Choroid plexus epithelial cell (primary cell): ENCODE measurements around the gene CLGN.

Source experiments
- DNase-seq: peaks from one replicate; pipeline ENCODE4 v3.0.0-alpha.2; 2010; ENCODE audit warnings: low read depth
- H3K4me3 ChIP-seq: 2 replicates; pipeline ENCODE4 v1.5.1; 2011; ENCODE audit warnings: low read depth, mild to moderate bottlenecking, control low read depth, low read length, moderate library complexity
- TF ChIP-seq, protein P1 (sequence below): conservative IDR thresholded peaks from 2 replicates; pipeline ENCODE4 v1.5.1; 2011; ENCODE audit warnings: low read depth, mild to moderate bottlenecking, control low read depth, inconsistent platforms, low read length, moderate library complexity

The CLGN gene

DNA sequence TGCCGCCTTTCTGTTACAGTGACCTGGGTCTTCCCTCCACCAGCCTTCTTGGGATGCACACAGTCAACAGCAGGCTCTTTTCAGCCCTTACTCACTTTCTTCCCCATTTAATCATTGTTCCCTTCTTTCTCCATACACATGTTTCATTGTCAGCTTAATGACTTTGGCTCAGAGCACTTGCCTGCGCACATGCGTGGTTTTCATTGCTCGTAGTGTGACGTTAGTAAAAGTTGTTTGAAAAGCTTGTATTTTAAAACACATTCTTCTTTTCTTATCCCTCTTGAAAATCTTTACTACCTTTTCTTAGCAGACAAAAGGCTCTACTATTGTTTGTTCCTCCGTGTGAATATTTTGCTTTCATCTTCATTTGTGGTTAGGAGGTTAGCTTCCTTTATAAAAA, 73.7 kb downstream of the CLGN start:
- no peak for DNase-seq
- H3K4me3 ChIP-seq: no peak overlapping the region
- TF ChIP-seq, protein P1, sequence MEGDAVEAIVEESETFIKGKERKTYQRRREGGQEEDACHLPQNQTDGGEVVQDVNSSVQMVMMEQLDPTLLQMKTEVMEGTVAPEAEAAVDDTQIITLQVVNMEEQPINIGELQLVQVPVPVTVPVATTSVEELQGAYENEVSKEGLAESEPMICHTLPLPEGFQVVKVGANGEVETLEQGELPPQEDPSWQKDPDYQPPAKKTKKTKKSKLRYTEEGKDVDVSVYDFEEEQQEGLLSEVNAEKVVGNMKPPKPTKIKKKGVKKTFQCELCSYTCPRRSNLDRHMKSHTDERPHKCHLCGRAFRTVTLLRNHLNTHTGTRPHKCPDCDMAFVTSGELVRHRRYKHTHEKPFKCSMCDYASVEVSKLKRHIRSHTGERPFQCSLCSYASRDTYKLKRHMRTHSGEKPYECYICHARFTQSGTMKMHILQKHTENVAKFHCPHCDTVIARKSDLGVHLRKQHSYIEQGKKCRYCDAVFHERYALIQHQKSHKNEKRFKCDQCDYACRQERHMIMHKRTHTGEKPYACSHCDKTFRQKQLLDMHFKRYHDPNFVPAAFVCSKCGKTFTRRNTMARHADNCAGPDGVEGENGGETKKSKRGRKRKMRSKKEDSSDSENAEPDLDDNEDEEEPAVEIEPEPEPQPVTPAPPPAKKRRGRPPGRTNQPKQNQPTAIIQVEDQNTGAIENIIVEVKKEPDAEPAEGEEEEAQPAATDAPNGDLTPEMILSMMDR: no peak

DNA sequence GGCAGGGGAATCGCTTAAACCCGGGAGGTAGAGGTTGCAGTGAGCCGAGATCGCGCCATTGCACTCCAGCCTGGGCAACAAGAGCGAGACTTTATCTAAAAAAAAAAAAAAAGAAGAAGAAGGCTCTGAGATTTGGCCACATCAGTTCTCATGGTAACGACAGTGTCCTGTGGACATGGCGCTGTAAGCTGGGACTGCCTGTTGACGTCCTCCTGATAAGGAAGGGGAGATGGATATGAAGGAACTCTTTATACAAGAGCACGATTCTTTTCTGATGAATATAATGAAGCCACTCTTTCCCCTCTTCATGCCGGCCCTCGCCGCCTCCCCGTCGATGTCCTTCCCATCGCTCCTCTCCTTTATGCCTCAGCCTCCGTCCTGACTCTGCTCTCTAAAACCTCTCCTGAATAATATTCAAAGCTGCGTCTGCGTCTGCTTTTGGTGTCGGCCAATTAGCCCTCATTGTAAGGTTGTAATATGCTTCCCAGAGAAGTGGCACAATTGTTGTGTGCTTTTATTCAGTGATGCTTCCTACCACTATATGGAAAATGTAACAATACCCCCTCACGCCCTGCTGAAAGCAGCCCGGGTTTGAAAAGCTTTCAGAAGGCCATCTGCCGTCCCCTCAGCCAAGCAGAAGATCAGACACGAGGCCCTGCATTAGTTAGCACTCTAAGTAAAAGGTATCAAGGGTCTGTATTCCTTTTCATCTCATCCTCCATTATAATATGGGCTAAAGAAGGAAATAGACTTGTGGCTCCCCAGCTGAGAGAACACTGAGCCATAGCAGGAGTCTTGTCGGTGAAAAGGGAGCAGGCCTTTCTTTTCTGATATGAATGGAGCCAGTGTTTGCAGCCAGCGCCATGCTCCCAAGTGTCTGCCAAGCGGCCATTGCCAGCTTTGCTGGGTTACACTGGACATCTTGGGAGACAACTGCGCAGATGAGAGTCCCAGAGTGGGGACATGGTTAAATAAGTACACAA, 76.1 kb downstream of the CLGN start:
- TF ChIP-seq, protein P1: no peak

DNA sequence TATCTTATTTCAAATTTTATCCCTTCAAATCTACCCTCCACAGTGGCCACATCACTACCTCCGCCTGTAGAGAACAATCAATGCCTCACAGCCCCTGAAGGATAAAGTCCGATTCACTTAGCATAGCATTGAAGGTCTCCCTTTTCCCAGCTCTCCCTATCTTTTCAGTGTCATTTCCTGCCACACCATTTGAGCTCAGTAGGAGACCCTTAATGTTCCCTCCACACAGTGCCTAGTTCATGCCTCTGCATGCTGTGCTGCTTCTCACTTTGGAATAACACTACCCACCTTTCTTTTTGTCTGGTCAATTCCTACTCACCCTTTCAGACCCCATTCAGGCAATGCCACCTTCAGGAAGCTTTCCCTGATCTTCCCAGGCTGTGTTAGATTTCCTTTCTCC, 77.6 kb downstream of the CLGN start:
- DNase-seq: no peak
- H3K4me3 ChIP-seq: no peak overlapping the region
- TF ChIP-seq, protein P1: no peak

More for the DNA sequence above, 76.1 kb downstream of the CLGN start:
- no peak overlapping the region for H3K4me3 ChIP-seq
- DNase-seq: no peak

DNA sequence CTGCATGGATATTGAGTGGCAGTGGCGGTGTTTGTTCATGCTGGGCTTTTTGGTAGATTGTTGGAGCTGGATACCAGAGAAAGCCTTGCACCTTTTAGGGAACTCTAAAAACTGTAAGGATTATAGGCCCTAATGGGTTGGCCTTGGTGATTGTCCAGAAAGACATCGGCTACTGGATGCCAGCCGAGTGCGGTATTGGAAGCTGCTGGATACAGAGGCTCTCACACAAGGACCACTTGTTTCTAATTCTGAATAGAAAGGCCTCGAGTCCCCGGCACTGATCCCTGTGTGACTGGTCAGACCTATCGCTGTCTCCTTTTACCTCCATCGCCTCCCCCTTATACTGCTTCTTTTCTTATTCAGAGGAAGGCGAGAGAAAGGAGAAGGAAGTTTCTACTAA, 81.3 kb downstream of the CLGN start:
- TF ChIP-seq, protein P1: no peak
- no peak overlapping the region for H3K4me3 ChIP-seq
- no peak for DNase-seq

DNA sequence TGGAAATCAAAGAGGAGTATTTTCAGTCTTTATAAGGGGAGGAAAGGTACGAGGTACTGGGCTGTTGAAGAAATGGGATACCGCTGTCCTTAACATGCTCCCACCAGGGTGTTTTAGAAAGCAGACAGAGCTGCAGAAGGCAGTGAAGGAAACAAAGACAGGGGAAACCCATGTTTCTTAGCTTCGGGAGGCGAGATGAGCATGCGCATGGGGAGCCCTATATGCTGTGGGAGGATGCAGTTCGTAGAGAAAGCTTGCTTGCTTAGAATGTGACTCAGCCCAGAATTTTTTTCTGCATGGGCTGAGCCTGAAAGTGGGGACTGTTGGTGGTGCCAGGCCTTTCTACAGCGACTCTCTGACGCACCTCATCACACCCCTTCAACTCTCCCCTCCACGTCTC, 82.8 kb downstream of the CLGN start:
- TF ChIP-seq, protein P1: no peak
- no peak overlapping the region for H3K4me3 ChIP-seq
- peak; percentile 39 for DNase-seq

DNA sequence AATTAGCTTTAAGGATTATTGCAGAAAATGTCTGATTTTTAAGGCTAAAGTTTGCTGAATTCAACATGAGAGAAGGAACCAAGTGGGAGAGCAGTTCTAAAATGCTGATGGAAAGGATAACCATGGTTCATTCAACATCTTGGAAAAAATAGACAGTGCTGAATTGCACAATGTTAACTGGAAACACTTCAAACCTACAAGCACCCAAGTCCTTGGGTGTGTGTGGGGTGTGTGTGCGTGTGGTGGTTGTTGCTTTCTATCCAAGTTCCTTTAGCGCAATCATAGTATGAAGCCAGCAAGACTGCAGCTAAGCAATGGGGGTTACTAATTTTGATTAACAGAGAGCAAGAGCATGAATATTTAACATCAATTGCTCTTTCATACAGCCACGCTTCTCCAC, 83.3 kb downstream of the CLGN start:
- H3K4me3 ChIP-seq: no peak overlapping the region
- peak; percentile 34 for DNase-seq
- TF ChIP-seq, protein P1: no peak

DNA sequence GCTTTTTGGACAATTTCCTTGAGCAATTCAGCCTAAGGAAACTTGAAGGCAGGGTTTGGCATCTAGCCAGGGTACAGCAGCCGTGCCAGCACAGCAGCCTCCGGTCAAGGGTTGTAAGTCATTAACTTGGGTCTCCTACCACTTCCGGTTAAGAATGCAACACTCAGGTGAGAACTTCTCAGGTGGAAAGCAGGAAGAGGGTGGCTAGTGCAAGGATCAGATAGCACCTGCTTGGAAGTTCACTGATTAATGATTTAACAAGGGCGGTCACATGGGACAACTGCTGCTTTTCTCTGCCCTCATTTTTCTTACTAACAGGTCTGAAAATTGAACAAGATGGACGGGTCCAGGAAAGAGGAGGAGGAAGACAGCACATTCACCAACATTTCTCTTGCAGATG, 84.1 kb downstream of the CLGN start:
- DNase-seq: peak; percentile 25
- TF ChIP-seq, protein P1: no peak
- no peak overlapping the region for H3K4me3 ChIP-seq
